C4-2B (cell line): ENCODE measurements around the gene MYO15A.

ENCODE experiments used
- ZFX ChIP-seq: fragments of 450-650 bp; IDR thresholded peaks from 2 replicates; pipeline ENCODE4 v1.6.1; 2017
- TF ChIP-seq, protein P1 (sequence below): fragments of 450-650 bp; conservative IDR thresholded peaks from 2 replicates; pipeline ENCODE4 v1.5.1; 2017; ENCODE audit warnings: mild to moderate bottlenecking

DNA sequence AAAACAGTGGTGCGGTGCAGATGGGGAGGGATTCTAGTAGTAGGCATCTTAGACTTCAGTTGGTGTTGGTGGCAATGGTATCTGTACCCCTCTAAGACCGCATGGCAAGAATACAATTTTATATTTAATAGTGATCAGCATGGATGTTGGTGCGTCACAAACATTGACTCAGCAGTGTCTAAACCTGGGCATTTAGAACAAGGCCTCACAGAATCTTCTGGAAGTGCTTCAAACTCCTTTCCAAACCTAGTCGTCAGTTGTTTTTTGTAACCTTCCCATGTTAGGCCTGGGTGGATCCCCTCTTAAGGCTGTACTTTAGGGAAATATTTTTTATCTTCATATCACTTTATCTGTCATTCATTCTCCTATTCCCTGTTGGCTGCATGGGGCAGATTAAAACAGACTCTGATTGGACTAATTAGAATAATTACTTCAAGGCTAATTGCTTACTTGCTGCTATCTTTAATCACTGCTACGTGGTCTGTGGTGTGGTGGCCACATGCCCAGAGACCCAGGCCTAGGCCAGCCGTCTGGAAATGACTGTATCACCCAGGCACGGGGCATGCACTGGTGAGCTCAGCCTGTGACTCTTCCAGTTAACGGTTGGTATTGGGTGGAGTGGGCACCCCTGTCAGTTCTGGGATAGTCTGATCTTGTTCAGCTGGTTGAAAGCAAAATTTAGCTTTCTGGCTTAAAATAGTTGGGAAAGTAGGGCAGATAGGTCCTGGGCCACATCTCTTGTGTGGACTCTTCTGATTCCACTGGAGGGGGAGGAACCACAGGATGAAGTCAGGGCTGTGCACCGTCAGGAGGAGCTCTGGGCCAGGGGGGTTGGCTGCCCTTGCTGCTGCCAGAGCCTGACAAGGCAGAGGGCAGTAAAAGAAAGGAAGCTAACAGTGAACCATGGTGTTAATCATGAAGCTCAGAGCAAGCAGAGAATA, 79.5 kb downstream of the MYO15A start:
- TF ChIP-seq, protein P1, sequence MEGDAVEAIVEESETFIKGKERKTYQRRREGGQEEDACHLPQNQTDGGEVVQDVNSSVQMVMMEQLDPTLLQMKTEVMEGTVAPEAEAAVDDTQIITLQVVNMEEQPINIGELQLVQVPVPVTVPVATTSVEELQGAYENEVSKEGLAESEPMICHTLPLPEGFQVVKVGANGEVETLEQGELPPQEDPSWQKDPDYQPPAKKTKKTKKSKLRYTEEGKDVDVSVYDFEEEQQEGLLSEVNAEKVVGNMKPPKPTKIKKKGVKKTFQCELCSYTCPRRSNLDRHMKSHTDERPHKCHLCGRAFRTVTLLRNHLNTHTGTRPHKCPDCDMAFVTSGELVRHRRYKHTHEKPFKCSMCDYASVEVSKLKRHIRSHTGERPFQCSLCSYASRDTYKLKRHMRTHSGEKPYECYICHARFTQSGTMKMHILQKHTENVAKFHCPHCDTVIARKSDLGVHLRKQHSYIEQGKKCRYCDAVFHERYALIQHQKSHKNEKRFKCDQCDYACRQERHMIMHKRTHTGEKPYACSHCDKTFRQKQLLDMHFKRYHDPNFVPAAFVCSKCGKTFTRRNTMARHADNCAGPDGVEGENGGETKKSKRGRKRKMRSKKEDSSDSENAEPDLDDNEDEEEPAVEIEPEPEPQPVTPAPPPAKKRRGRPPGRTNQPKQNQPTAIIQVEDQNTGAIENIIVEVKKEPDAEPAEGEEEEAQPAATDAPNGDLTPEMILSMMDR: no peak
- no peak for TF ChIP-seq ZFX
